NK-92 treated with Interleukin-12 subunit alpha and Interleukin-12 subunit beta, amount 100 ng/mL, for 24 hours (cell line): ENCODE data around the gene RNF5.
"Not testable (repeated sequence)": the region's sequence is repeated elsewhere in the genome, so short reads cannot be mapped to it uniquely, and the experiment has no call there.

Experiments used
- DNase-seq: peaks from one replicate; lab custom pipeline; 2025; lab: John Stamatoyannopoulos, UW

Gene RNF5

GRCh38 chr6:32189742-32190053 lies 11.5 kb downstream of the RNF5 start:
- no peak for DNase-seq

DNA sequence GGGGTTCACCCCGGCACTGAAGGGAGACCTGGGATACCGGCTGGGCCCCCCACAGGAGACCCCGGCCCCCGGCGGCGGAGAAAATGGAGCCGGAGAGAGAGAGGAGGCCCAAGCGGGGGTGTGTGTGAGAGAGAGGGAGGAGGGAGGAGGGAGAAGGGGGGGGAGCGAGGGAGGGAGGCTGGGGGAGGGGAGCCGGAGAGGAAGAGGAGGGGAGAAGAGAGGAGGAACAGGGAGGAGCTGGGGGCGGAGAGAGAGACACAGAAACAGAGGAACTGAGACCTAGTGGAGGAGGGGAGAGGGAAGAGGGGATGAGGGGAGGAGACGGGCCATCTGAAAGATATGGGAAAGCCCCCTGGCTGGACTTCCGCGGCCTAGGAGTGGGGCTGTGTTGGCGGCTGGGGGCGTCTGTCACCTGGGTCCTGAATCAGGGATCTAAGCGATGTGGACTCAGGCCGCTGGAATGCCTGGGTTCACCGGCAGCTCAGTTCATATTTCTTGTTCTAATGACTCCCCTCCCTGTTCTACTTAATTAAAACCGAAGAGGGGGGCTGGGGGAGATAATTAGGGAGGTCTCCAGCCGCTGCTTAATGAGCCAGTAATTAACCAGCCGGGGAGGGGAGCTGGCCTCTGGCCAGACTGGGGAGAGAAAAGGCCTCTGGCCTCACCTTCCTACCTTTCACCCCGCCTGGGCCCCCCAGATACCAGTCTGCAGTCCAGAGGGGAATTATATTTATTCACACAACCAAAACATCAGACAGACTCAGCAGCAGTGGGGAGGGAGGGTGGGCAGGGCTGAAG lies 12.0 kb downstream of the RNF5 start, which contains the start of gene PBX2:
Gene PBX2, minus strand, starts transcription at position 149 of the 798 bp plus-strand sequence. CDS start 287 bp downstream, outside the sequence.
- peak; percentile 77 for DNase-seq

DNA sequence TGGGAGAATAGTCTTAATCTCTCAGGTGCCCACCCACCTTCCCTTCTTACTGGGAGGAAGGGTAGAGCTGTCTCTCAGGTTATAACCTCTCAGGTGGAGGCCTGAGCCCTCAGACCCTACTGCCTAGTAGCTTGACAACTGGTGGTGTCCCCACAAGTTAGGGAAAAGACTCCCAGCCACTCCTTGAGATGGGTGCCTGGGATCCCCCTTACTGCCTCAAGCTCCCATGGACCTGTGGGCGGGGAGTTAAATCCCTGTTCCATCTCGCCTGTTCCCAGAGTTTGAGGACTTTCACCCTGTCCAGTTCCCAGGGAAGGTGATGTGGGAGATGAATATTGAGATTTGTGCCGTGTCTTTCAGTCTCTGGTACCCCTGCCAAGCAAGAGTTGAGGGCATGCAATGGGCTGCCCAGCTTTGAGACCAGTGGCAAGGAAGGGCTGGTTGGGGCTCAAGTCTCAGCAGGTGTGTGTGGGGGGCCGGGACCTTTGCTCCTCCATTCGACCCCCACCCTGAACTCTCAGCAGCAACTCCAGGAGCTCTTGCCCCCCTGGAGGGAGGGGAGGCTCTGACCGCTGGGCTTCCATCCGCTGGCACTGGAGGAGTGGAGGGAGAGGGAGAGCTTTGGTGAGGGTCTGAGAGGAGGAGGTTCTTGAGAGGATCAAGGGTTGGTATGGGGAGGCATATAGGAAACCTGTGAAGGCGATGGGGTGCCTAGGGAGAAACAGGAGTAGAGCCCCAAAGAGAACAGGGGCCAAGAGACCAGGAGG lies 12.9 kb downstream of the RNF5 start:
- DNase-seq = no peak

- no peak for DNase-seq
Observed at GRCh38 chr6:32191696-32192607, 13.7 kb downstream of the RNF5 start.

GRCh38 chr6:32192608-32193039 lies 14.4 kb downstream of the RNF5 start, which contains the start of gene GPSM3:
Gene GPSM3, minus strand, starts transcription at chr6:32192643. Its CDS starts 130 bp downstream, at chr6:32192513.
- DNase-seq = peak; percentile 63

DNA sequence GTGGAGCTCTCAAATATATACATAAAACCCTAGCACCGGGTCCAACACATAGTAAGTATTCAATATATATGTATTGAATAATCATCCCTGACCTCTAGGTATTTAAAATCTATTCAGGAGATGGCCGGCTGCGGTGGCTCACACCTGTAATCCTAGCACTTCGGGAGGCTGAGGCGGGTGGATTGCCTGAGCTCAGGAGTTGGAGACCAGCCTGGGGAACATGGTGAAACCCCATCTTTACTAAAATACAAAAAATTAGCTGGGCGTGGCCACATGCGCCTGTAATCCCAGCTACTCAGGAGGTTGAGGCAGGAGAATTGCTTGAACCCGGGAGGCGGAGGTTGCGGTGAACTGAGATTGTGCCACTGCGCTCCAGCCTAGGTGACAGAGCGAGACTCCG lies 14.9 kb downstream of the RNF5 start:
- DNase-seq = not testable (repeated sequence)

DNA sequence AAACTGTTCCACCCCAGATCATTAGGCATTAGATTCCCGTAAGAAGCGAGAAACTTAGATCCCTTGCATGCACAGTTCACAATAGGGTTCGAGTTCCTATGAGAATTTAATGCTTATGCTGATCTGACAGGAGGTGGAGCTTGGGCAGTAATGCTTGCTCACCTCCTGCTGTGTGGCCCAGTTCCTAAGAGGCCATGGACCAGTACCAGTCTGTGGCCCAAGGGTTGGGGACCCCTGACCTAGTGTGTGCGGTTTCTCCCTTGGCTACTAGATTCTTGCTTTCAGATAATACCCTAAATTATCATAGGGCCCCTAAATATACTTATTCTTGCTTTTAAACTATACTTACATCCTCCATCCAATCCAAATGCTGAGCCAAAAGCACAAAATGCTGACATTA lies 16.2 kb downstream of the RNF5 start:
- DNase-seq = no peak

- no peak for DNase-seq
Observed at GRCh38 chr6:32194825-32195651, 16.8 kb downstream of the RNF5 start.

- DNase-seq = peak; percentile 100
Observed at GRCh38 chr6:32195652-32195901, 17.4 kb downstream of the RNF5 start.

DNA sequence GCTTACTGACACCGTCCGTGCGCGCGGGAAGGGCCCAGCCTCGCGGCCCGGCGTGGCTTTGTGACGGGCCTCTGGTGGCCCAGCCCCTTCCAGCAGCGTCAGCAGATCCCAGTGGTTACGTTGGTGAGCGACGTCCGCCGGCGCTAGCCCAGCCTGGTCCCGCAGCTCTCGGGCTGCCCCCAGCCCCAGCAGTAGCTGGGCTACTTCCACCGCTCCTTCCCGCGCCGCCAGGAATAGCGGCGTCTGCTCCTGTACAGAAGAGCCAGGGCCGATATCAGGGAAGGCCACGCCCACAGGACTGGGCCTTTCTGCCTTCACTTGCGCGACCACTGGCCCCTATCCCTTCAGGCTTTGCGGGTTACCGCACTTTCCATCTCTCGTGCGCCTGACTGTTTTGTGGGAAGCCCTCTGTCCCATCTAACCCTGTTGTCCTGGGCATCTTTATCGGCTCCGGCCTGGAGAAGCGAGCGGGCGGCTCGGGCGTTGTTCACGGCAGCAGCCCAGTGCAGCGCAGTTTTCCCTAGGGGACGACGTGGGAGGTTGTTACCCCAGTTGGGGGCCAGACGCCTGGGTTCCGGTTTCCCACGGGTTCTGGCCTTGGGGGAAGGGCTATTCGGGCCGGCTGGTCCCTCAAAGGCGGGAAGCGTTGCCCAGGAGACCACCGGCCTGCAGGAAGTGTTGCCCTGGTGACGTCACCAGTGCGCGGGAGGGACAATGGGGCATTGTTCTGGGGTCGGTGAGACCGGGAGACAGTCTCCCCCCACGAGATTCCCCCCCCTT lies 17.9 kb downstream of the RNF5 start:
- DNase-seq = peak; percentile 57

- no peak for DNase-seq
Observed at GRCh38 chr6:32196682-32197616, 18.7 kb downstream of the RNF5 start.

- DNase-seq = no peak
Observed at GRCh38 chr6:32198345-32198696, 20.1 kb downstream of the RNF5 start.

DNA sequence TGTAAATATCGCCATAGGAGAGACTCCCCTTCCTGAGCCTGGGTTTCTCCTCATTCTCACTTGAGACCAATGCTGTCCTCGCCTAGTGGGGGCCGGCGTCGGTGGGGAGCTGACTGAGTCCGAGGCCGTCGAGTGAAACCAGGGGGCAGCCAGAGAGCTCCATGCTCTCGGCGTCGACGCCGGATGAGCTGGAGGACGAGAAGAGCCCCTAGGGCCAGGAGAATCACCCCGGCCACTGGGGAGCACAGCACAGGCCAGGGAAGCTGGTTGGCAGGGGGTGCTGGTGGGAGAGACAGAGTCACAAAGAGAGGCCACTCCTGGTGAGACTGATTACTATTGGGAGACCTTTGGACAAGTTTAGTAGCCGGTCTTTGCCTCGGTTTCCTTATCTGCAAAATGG lies 20.7 kb downstream of the RNF5 start:
- DNase-seq = no peak

GRCh38 chr6:32200711-32201475 lies 22.7 kb downstream of the RNF5 start:
- DNase-seq = no peak

- DNase-seq = no peak
Observed at GRCh38 chr6:32202186-32202585, 24.0 kb downstream of the RNF5 start.

DNA sequence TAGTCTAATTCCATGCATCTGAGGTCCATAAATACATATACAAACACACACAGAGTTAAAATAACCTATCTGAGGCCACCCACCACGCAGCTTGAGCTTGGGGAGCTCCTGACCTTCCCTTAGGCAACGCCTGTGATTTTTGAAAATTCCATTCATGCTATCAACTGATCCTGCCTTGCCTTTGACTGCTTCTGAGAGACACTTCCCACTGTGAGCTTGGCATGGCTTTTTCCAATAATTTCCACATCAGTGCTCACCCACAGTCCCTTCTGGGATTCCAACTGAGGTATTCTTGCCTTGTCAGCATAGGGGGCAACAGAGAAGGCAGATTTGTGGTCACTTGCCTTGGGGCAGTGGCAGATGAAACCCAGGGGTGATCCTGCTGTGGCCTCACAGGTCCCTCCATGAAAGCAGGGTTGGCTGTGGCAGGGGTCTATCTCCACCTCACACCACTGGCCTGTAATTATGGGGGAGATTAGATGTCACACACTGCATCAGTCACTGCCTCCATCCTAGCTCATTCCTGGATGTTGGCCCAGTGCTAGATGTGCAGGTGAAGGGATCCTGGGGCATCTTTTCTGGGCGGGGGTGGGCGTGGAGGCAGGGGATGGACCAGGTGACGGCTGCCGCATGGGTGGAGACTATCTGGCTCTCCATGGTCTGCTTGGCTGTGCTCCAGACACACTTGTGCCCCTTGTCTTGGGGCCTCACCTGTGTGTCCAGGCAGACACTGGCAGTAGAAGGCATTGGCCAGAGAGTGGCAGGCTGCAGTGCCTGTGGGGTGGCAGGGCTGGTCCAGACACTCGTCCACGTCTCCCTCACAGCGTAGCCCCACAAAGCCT lies 25.4 kb downstream of the RNF5 start:
- DNase-seq = no peak

DNA sequence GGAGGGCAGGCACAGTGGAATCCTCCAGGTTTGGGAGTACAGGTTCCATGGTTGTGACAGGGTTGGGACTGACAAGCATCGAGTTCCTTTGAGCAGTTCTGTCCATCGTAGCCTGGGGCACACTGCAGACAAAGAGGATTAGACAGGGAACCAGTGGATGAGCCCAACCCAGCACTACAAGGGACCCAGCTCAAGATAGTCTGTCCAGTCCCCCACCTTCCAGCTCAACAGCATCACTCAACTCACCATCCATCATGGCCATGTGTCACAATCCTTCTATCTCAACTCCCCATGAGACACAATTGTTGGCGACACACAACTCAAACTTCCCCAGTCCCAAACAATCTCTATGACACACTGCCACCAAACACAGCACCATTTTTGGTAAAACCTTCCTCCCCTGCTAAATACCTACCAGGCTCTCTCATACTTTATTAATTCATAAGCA lies 26.1 kb downstream of the RNF5 start:
- no peak for DNase-seq

DNA sequence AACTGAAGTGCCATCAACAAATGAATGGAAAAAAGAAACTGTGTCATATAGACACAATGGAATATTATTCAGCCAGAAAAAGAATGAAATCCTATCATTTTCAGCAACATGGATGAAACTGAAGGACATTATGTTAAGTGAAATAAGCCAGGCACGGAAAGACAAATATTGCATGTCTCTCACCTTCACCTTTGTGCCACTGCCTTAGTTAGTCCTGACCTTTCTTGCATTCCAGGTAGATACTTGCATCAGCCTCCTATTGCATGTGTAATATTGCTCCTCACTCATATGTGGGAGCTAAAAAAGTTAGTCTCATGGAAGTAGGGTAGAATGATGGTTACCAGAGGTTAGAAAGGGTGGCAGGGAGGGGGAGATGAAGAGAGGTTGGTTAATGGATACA lies 30.8 kb downstream of the RNF5 start:
- DNase-seq = no peak
